ENCODE measurements around the gene AMN.
A peak's percentile ranks its signal among the peaks of the same experiment; 100 is the strongest.

AMN gene

DNA sequence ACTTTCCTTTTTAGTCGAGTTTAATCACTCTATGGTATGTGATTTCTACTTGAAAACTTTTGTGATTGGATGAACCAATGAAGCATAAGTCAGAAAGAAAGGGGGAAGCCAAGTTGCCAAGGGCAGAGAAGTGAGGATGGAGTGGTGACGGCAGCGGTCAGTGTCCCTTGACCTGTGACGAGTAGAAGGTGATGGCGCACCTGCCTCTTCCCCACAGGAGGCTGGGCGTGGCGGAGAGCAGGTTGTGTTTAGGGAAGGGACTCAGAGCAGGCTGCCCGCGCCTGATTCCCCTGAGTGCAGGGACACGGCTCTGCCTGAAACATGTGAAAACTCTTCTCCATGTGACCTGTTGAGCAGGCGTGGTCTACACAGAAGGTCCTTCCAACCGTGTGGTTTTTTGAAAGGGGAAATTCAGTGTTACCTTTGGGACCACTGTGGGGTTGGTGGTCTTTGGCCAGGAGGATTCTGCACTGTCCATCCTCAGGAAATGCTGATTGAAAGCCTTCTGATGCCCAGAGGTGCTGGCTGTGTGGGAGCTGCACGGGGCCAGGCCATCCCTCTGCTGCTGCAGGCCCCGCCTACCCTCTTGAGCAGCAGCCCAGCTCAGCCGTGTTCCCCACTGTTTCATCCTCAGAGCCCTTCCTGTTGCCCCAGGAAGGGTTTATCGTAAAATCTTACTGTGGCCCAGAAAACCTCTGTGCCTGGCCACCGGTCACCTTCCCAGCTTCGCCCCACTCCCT is 23.5 kb upstream of the AMN start:
- peak; percentile 66 for DNase-seq (ENCODE audit: low spot score)
- in situ Hi-C loops (cut with MboI; ENCODE audit: low pct_unique_long_range_greater_than_20kb, low sequenced_read_pairs, unreplicated experiment) = no loop called here
- TF ChIP-seq, protein P1, sequence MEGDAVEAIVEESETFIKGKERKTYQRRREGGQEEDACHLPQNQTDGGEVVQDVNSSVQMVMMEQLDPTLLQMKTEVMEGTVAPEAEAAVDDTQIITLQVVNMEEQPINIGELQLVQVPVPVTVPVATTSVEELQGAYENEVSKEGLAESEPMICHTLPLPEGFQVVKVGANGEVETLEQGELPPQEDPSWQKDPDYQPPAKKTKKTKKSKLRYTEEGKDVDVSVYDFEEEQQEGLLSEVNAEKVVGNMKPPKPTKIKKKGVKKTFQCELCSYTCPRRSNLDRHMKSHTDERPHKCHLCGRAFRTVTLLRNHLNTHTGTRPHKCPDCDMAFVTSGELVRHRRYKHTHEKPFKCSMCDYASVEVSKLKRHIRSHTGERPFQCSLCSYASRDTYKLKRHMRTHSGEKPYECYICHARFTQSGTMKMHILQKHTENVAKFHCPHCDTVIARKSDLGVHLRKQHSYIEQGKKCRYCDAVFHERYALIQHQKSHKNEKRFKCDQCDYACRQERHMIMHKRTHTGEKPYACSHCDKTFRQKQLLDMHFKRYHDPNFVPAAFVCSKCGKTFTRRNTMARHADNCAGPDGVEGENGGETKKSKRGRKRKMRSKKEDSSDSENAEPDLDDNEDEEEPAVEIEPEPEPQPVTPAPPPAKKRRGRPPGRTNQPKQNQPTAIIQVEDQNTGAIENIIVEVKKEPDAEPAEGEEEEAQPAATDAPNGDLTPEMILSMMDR (IDR thresholded peaks at IDR 0.05; ENCODE audit: extremely low read depth, insufficient read depth, missing control alignments) = no peak

DNA sequence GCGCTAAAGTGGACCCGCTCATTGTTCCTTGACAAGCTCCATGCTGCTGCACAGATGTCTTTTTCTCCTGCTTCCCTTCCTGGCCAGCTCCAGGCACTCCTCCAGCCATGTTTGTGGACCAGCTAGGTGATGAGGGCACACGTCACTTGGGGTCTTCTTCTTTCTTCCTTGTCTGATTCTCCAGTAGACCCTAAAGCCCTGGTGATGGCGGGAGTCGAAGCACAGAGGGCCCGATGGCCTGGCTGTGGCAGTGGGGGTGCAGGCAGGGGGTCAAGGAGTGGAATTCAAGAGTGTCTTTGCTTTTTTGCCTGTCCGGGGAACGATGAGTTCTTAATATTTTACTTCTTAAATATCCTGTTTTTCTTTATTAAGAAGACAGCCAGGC is 23.0 kb upstream of the AMN start:
- TF ChIP-seq, protein P1 (IDR thresholded peaks at IDR 0.05; ENCODE audit: extremely low read depth, insufficient read depth, missing control alignments) = no peak
- DNase-seq (ENCODE audit: low spot score) = no peak
- in situ Hi-C loops (cut with MboI; ENCODE audit: low pct_unique_long_range_greater_than_20kb, low sequenced_read_pairs, unreplicated experiment) = no loop called here

DNA sequence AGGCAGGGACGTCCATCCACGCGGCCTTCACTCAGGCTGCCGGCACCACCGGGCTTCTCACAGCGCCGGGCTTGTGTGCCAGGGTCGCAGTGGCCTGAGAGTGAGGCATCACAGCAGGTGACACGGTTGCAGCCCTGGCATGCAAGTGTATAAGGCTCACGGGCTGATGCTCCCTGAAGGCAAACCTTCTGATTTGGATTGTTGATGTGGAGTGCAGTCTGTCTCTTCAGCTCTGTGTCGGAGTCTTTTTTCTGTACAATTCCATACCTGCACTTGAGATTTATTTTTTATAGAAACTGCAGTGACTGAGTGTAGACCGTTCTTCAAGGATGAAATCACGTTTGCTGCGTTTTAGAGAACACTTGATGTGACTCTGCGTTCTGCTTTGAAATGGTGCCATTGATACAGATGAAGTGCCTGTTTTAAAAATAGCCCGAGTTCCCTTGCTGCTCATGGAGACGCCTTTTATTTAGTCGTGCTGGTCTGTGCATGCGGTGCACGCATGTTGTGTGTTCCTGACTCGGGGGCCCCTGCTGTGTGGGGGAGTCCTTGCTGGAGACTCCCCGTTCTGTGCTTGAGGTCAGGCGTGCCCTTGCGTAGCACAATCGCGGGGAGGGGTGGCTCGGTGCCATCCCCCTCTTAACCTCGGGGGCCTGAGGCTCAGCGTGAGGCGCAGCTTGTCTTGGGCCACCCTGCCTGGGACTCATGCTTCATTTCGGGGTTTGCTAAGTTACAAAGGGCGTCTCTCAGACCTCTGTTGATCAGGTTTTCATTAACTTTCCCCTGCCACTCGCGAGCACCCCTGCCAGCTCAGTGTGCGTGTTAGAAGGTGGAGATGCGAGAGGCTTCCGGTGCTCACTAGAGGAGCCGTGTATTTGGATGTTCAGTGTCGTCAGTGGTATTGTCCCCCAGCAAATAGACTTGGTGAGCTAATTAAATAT is 21.6 kb upstream of the AMN start:
- peak; percentile 82 for DNase-seq (ENCODE audit: low spot score)
- in situ Hi-C loops (cut with MboI; ENCODE audit: low pct_unique_long_range_greater_than_20kb, low sequenced_read_pairs, unreplicated experiment) = no loop called here
- TF ChIP-seq, protein P1 (IDR thresholded peaks at IDR 0.05; ENCODE audit: extremely low read depth, insufficient read depth, missing control alignments) = no peak

DNA sequence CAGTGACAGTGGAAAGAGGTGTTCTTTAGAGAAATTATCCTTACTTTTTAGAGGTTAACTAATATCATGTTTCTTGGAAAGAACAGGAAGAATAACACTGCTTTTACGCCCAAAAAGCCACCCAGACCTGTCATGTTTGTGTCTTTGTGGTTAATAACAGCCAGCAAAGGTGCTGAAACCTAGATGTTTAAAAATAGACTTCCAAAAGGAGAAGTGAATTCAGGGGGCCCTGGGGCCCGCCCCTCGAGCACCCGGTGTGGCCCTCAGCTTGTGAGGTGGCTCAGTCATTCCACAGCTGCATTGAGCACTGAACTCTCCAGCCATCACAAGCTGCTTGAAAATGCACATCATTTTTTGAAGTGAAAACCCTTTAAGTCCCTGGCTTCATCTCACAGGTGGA is 20.8 kb upstream of the AMN start:
- TF ChIP-seq, protein P1 (IDR thresholded peaks at IDR 0.05; ENCODE audit: extremely low read depth, insufficient read depth, missing control alignments) = no peak
- DNase-seq (ENCODE audit: low spot score) = peak; percentile 95
- in situ Hi-C loops (cut with MboI; ENCODE audit: low pct_unique_long_range_greater_than_20kb, low sequenced_read_pairs, unreplicated experiment) = no loop called here

DNA sequence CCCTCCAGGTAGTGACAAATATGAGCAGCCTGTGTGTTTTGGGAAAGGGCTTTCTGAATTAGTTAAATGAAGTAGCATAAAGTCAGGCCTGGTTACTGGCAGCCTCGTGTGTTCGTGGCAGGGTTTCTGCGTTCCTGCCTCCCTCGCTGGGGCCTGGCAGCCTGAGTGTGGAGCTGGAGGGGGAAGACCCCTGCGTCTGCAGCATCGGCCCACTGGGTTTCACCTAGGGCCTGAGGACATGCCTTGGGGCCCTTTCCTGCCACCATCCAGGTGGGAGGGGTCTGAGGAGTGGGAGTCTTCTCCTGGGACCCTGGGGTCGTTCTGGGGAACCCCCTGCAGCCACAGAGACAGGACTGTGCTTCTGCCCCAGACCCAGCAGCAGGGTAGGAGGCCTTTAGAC is 20.4 kb upstream of the AMN start:
- TF ChIP-seq, protein P1 (IDR thresholded peaks at IDR 0.05; ENCODE audit: extremely low read depth, insufficient read depth, missing control alignments) = no peak
- DNase-seq (ENCODE audit: low spot score) = no peak
- in situ Hi-C loops (cut with MboI; ENCODE audit: low pct_unique_long_range_greater_than_20kb, low sequenced_read_pairs, unreplicated experiment) = no loop called here

DNA sequence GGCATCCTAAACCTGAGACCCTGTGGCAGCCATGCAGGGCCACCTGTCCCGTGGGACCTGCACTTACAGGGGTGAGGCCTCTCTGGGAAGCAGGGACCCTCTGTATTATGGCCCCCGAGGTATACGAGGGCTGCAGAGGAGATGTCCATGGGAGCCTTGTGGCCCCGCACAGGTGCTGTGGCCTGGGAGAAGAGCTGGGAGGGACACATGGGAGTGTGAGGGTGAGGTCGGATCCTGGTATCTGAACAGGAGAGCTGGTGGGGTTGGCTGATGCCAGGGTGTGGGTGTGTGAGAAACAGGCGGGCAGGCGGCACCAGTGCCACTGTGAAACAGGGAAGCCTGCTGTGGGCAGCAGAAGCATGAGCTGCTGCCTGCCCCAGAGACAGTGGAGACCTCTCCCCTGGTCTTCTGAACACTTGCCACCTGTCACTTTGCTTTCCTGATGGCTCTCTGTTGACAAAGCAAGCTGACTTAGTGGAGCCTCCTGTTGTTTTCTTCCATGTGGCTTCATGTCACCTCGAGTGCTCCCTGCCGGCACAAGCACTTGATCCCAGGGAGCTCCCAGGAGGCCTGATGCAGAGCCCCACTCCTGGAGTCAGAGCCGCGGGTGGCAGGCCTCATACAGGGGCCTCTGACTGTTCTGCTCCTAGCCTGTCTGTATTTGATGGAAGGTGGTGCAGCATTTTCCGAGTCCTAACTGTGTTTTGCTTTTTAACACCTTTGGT is 19.8 kb upstream of the AMN start:
- in situ Hi-C loops (cut with MboI; ENCODE audit: low pct_unique_long_range_greater_than_20kb, low sequenced_read_pairs, unreplicated experiment) = no loop called here
- TF ChIP-seq, protein P1 (IDR thresholded peaks at IDR 0.05; ENCODE audit: extremely low read depth, insufficient read depth, missing control alignments) = no peak
- no peak for DNase-seq (ENCODE audit: low spot score)
